Activated CD8-positive, alpha-beta memory T cell treated with anti-CD3 and anti-CD28 coated beads for 48 hours (primary cell): ENCODE results near the gene NPAS2.

Experiments
- DNase-seq, 3 experiments: peaks; one replicate each; pipeline ENCODE4 v3.0.0-alpha.2; 2020; ENCODE audit warnings: low read depth in 2 of 3, low spot score in 2 of 3

Gene NPAS2

GRCh38 chr2:100964681-100965169, 144.8 kb downstream of the NPAS2 start:
- DNase-seq, result no peak

- no peak for DNase-seq
Observed at GRCh38 chr2:100965596-100965995, 145.7 kb downstream of the NPAS2 start.

DNA sequence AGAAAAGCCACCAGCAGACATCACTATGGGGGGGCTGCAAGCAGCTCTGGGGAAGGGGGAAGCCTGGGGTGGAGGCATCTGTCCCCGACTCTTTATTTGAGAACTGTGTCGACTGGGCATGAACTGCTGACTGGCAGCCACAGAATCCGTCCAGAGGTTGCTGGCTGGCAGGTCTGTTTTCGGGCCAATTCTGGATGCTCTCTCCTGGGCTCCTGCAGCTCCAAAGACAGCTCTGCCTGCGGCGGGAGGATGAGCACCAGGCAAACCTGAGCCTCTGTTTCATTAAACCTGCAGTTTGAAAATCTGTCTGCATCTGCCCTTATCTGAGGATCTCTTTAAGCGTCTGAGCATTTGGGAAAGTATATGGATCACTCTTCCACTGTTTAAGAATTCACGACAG, 147.8 kb downstream of the NPAS2 start:
- DNase-seq, result no peak

DNA sequence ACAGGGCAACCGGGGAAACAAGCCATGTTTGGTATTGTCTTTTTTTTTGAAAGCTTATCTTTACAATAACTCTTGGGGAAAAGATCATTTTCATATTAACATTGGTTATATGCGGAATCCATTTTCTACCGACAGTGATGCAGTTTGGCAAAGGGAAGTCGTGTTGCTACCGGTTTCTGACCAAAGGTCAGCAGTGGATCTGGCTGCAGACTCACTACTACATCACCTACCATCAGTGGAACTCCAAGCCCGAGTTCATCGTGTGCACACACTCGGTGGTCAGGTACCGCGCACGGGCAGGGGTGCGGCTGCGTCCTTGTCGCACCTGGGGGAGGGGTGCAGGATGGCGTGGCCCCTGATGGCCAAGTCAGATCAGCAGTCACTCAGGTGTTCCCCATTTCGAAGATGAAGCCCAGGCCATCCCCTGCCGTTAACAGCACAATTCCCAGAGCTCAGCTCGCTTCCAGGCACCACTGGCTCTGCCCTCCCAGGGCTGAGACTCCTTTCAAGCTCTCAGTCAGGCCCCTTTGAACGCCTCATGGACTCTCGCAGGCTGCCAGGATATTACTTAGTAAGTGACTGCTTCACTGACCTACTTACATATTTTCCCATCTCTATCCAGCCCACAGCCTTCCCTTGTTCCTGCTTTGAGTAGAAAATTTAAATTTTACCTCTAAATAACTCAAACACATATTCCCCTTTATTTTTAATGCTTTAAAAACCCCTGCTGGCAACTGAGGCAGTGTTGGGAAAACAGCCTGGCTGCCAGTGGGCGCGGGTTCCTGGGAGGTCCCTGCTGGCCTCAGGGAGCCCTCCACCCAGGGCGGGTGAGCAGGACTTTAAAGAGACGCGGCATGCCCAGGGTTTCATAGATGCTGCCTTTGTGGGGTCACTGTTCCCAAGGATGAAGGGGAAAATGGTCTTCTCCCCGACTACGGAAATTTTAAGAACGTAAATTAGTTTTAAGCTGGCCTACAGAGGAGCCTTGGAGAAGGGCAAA, 148.5 kb downstream of the NPAS2 start:
- DNase-seq, result no peak

- no peak for DNase-seq
Observed at GRCh38 chr2:100969998-100970397, 150.1 kb downstream of the NPAS2 start.

DNA sequence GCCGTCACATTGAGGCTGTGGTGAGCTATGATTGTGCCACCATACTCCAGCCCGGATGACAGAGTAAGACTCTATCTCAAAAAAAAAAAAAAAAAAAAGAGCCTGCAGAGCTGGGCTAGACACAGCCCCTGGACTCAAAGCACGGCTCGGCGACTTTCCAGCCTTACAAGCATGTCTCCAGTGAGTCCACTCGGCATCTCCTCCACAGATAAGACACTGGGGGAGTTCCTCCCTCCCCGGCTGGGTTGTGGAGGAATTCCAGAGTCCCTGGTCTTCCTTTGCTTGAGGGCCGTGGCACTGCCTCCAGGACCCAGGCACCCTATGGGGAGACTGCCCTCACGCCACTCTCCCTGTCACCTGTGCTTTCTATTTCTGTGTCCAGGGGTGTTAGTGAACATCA, 151.3 kb downstream of the NPAS2 start:
- DNase-seq, result no peak

DNA sequence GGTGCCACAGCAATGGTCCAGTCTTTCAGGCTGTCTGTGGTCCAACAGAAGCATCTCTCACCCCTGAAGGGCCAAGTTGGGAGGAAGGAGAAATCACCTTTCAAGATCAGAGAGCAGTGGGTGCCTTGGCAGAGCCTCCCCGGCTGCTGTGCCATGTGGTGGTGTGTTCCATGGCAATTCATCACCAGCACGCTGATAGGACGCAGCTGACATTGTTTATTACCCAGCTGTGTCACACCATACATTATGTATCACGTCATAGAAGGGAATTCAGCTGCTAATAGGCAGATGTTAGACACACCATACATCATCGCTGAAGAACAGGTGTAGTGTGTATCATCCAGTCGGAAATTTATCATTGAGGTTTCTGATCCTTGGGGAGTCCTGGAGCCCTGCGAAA, 152.5 kb downstream of the NPAS2 start:
- DNase-seq, result no peak

DNA sequence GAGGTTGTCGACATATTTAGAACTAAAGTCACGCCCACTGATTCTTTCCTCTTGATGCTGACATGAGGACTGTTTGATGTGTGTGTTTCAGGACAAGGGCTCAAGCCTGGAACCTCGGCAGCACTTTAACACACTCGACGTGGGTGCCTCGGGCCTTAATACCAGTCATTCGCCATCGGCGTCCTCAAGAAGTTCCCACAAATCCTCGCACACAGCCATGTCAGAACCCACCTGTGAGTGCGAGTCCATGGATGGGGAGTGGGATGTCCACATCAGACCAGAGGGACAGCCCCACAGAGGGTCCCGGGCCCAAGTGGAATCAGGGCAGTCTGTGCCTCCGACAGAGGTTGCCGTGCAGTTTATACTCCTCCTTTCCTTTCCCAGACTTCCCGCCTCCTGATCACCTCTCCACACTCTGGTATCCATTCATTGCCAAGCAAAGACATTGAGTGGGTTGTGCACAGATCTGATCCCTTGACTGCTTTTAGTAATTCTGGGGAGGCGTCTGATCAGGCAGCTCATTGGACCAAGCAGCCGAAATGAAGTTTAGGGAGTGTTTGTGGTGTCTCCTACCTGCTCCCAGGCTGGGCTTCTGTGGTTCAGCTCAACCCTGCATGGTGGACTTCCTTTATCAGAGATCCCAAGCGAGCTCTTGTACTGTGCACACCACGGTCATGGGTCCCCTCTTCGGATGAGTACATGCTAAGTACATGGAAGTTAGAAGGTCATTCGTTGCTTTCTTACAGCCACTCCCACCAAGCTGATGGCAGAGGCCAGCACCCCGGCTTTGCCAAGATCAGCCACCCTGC, 155.0 kb downstream of the NPAS2 start:
- no peak for DNase-seq

GRCh38 chr2:100975521-100975785, 155.5 kb downstream of the NPAS2 start:
- DNase-seq, result no peak

GRCh38 chr2:100976061-100976460, 156.1 kb downstream of the NPAS2 start:
- no peak for DNase-seq

- DNase-seq, result no peak
Observed at GRCh38 chr2:100976645-100977391, 156.9 kb downstream of the NPAS2 start.

GRCh38 chr2:100977511-100977910, 157.6 kb downstream of the NPAS2 start:
- no peak for DNase-seq

DNA sequence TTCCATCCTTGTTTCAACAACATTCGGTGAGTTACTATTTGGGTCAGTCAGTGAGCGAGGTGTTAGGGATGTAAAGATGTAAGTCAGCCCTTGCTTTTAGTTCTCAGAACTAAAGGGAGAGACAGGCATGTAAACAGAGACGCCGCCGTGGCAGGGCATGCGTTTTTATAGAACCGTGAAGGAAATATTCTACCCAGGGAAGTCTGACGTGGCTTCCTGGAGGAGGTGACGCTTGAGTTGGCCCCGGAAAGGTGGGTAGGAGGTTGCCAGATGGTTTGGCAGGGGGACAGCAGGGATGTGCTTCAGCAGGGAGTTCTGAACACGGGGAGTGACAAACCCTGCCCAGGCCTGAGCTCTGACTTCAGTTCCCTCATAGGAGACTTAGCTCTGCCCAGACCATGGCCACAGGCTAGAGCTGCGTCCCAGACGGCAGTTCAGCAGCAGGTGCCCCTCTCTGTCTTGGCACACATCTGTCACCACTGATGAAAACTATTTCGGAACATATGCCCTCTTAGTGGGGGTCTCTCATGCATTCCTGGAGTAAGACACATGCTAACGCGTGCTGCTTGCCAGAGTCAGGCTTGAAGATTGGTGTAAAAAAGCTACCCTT, 158.7 kb downstream of the NPAS2 start:
- DNase-seq, result no peak

DNA sequence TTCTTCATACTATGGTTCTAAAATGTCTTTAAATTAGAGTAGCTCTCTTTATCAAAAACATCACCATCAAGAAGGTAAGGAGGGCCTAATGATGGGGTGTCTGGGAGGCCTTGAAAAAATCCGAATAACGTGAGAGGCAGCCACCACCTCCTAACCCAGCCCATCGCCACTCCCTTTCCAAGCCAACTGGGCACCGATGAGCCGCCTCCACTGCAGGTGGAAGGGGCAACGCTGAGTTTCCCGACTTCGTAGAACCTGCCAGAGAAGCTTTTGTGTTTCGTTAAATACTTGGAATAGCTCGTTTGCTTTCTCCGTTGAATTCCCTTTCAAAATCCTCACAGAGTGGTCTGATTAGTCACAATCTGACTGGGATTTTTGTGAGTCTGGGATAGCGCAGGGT, 160.1 kb downstream of the NPAS2 start:
- DNase-seq, result no peak

DNA sequence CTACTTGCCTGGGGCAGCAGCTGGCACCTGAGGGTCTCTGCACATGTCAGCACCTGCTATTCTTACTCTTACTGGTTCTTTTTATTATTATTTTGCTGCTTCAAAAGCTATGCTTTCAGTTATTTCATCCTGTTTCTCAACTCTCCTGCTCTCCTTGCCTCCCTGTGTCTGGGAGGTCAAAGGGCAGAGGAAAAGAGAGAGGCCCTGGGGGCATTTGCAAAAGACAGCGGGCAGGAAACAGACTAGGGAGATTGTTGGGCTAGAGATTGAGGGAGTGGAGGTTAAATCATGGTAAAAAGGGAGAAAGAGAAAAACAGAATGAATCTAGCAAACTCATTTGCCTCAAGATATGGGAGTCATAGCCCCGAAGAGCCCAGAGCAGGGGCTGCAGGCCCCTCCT, 161.1 kb downstream of the NPAS2 start:
- no peak for DNase-seq

GRCh38 chr2:100982431-100982861, 162.5 kb downstream of the NPAS2 start:
- no peak for DNase-seq

GRCh38 chr2:100983201-100983600, 163.3 kb downstream of the NPAS2 start:
- no peak for DNase-seq

GRCh38 chr2:100983684-100984310, 163.9 kb downstream of the NPAS2 start:
- no peak for DNase-seq

GRCh38 chr2:100984892-100985307, 165.0 kb downstream of the NPAS2 start:
- peak; percentile 35 to 53 (median 40) for DNase-seq

DNA sequence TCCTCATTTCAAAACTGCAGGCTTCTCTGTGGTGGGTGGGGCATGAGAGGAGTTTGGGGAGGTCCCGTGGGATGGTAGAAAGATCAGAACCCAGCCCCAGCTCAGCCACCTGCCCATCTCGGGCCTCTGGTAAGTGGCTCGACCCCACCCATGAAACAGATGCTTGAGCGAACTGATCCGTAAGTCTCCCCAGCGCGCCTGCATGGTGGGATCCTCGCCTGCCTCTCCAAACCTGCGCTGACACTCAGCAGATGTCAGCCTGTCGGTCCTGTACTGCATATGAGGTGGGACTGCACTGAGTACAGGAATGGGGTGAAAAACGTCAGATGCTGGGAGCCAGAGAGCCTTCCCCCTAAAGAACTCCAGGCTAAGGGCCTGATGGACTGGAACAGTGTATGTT, 166.2 kb downstream of the NPAS2 start:
- no peak for DNase-seq
